Fibroblast of lung (primary cell): Measurements from ENCODE around the gene XK.
"Not testable (repeated sequence)": the region's sequence is repeated elsewhere in the genome, so short reads cannot be mapped to it uniquely, and the experiment has no call there.

ENCODE experiments used
- CTCF ChIP-seq, 2 donors: IDR thresholded peaks in 1 of 2; conservative IDR thresholded peaks in 1 of 2; 1 replicate in 1 of 2; 2 replicates in 1 of 2; pipeline ENCODE4 v1.5.1; 2011 to 2012; ENCODE audit warnings: low read length in 2 of 2, control low read depth in 1 of 2, inconsistent platforms in 1 of 2, low read depth in 1 of 2, mild to moderate bottlenecking in 1 of 2
- EZH2 ChIP-seq: IDR thresholded peaks from 2 replicates; pipeline ENCODE4 v1.5.1; 2012; ENCODE audit warnings: low read length, control low read depth, mild to moderate bottlenecking; ENCODE audit errors: missing control alignments

- TF ChIP-seq CTCF (conservative IDR thresholded peaks at IDR 0.05 in 1 of 2, IDR thresholded peaks at IDR 0.05 in 1 of 2; ENCODE audit: low read depth in 1 of 2, low read length in 2 of 2); EZH2: not testable (repeated sequence)
Observed at GRCh38 chrX:37768866-37769265, 83.3 kb downstream of the XK start.
